GM04504 (cell line): Measurements from ENCODE around the gene LRRC3C.
"Not testable (repeated sequence)": the region's sequence is repeated elsewhere in the genome, so short reads cannot be mapped to it uniquely, and the experiment has no call there.

ENCODE experiments used
- DNase-seq: peaks from one replicate; pipeline ENCODE4 v3.0.0-alpha.2; 2012; ENCODE audit warnings: low read depth

The LRRC3C gene

GRCh38 chr17:39946551-39947330 is 19.2 kb downstream of the LRRC3C start:
- no peak for DNase-seq

GRCh38 chr17:39948489-39948828 is 20.9 kb downstream of the LRRC3C start:
- DNase-seq: not testable (repeated sequence)

- DNase-seq: no peak
Measured at GRCh38 chr17:39949028-39949427, 21.5 kb downstream of the LRRC3C start.

GRCh38 chr17:39950871-39951348 is 23.4 kb downstream of the LRRC3C start:
- no peak for DNase-seq

GRCh38 chr17:39951924-39952679 is 24.6 kb downstream of the LRRC3C start:
- no peak for DNase-seq

GRCh38 chr17:39952680-39953470 is 25.3 kb downstream of the LRRC3C start:
- peak; percentile 87 for DNase-seq

GRCh38 chr17:39953471-39953888 is 25.9 kb downstream of the LRRC3C start:
- DNase-seq: no peak

- no peak for DNase-seq
Measured at GRCh38 chr17:39954876-39955275, 27.3 kb downstream of the LRRC3C start.

GRCh38 chr17:39955726-39956225 is 28.2 kb downstream of the LRRC3C start:
- no peak for DNase-seq

- no peak for DNase-seq
Measured at GRCh38 chr17:39960524-39961041, 33.1 kb downstream of the LRRC3C start.

GRCh38 chr17:39962642-39963220 is 35.2 kb downstream of the LRRC3C start, which contains the start of gene GSDMA:
Gene GSDMA (plus strand): TSS chr17:39963004. CDS start chr17:39965688, 2,684 bp downstream.
- no peak for DNase-seq

GRCh38 chr17:39963829-39964228 is 36.3 kb downstream of the LRRC3C start:
- DNase-seq: no peak

GRCh38 chr17:39965017-39965699 is 37.6 kb downstream of the LRRC3C start:
- no peak for DNase-seq

GRCh38 chr17:39966771-39967170 is 39.2 kb downstream of the LRRC3C start:
- no peak for DNase-seq

- DNase-seq: no peak
Measured at GRCh38 chr17:39968761-39969160, 41.2 kb downstream of the LRRC3C start.

- DNase-seq: no peak
Measured at GRCh38 chr17:39969375-39969774, 41.8 kb downstream of the LRRC3C start.

GRCh38 chr17:39970157-39970692 is 42.7 kb downstream of the LRRC3C start:
- DNase-seq: no peak

GRCh38 chr17:39971076-39971603 is 43.6 kb downstream of the LRRC3C start:
- no peak for DNase-seq

GRCh38 chr17:39972271-39972670 is 44.7 kb downstream of the LRRC3C start:
- DNase-seq: no peak

- no peak for DNase-seq
Measured at GRCh38 chr17:39973496-39973895, 46.0 kb downstream of the LRRC3C start.
